Endodermal cell (in vitro differentiated cells): ENCODE data around the gene SMYD3. TPM values are rescaled to one million over a fixed set of nuclear protein-coding genes. Genes with fewer than 3 reads are reported as not detected.
A peak's percentile ranks its signal among the peaks of the same experiment; 100 is the strongest.

Experiments
- DNase-seq: peaks from one replicate; pipeline ENCODE4 v3.0.0-alpha.2; 2017
- H3K27ac ChIP-seq: 2 replicates; pipeline ENCODE4 v1.5.1; 2013; ENCODE audit warnings: mild to moderate bottlenecking, low read depth, low read length, moderate library complexity
- H3K27me3 ChIP-seq: 2 replicates; pipeline ENCODE4 v1.6.1; 2013; ENCODE audit warnings: mild to moderate bottlenecking, low read length, moderate library complexity; ENCODE audit not compliant: insufficient read depth, control insufficient read depth, poor library complexity, severe bottlenecking
- H3K36me3 ChIP-seq: 2 replicates; pipeline ENCODE4 v1.7.0; 2013; ENCODE audit warnings: mild to moderate bottlenecking, low read length, moderate library complexity; ENCODE audit not compliant: control insufficient read depth, insufficient read depth
- H3K4me1 ChIP-seq: one replicate; pipeline ENCODE4 v1.7.0; 2013; ENCODE audit warnings: low read length; ENCODE audit not compliant: control insufficient read depth, insufficient read depth
- H3K4me3 ChIP-seq: 2 replicates; pipeline ENCODE4 v1.5.1; 2013; ENCODE audit warnings: mild to moderate bottlenecking, low read length, moderate library complexity
- H3K9ac ChIP-seq: 2 replicates; pipeline ENCODE4 v1.6.1; 2013; ENCODE audit warnings: mild to moderate bottlenecking, low read length, moderate library complexity; ENCODE audit not compliant: poor library complexity, severe bottlenecking; ENCODE audit errors: extremely low read depth
- H3K9me3 ChIP-seq: 2 replicates; pipeline ENCODE4 v1.6.1; 2013; ENCODE audit warnings: mild to moderate bottlenecking, low read length, moderate library complexity; ENCODE audit not compliant: control insufficient read depth
- H3K27ac Mint-ChIP-seq: 2 replicates; pipeline ENCODE4 v1.8.0; 2020; ENCODE audit warnings: mixed read lengths
- H3K27me3 Mint-ChIP-seq: 2 replicates; pipeline ENCODE4 v1.8.0; 2021; ENCODE audit warnings: mild to moderate bottlenecking, mixed read lengths; ENCODE audit not compliant: insufficient read depth
- H3K36me3 Mint-ChIP-seq: 2 replicates; pipeline ENCODE4 v1.8.0; 2020; ENCODE audit warnings: low read depth, mixed read lengths
- H3K4me1 Mint-ChIP-seq: 2 replicates; pipeline ENCODE4 v1.8.0; 2020; ENCODE audit warnings: mixed read lengths
- H3K4me3 Mint-ChIP-seq: 2 replicates; pipeline ENCODE4 v1.8.0; 2020; ENCODE audit warnings: mild to moderate bottlenecking, moderate library complexity, mixed read lengths
- H3K9me3 Mint-ChIP-seq: 2 replicates; pipeline ENCODE4 v1.8.0; 2020; ENCODE audit warnings: mild to moderate bottlenecking, mixed read lengths
- WGBS, 2 experiments: methylation state at CpG; one replicate each; pipeline versions ENCODE4 v1.1.5 to v1.1.7; 2013; ENCODE audit warnings: missing lambda C conversion rate in 2 of 2, mixed read lengths in 1 of 2; ENCODE audit not compliant: insufficient coverage in 1 of 2, insufficient read length in 1 of 2; 5-methylcytosine and 5-hydroxymethylcytosine counted together
- total RNA-seq, 2 donors: library from RNA; stranded (reverse); fragmentation: NEBNext Ultra II Directional in 1 of 2; extraction: Animal tissue kit (Norgen Biotek cat#: 25700) in 1 of 2; gene quantifications; 2 replicates in 1 of 2; 3 replicates in 1 of 2; pipeline ENCODE4 v1.2.1, GENCODE V29; 2021
- TF ChIP-seq, protein P1 (sequence below): fragments of 200-600 bp; sonication (generic); conservative IDR thresholded peaks from 2 replicates; pipeline ENCODE4 v1.5.0; 2021; ENCODE audit warnings: antibody characterized with exemption, mild to moderate bottlenecking

The SMYD3 gene
- total RNA-seq, 2 donors from 2014 or later: 32.3 to 45.8 TPM

GRCh38 chr1:246425895-246426294 lies 81.2 kb downstream of the SMYD3 start:
- TF ChIP-seq, protein P1, sequence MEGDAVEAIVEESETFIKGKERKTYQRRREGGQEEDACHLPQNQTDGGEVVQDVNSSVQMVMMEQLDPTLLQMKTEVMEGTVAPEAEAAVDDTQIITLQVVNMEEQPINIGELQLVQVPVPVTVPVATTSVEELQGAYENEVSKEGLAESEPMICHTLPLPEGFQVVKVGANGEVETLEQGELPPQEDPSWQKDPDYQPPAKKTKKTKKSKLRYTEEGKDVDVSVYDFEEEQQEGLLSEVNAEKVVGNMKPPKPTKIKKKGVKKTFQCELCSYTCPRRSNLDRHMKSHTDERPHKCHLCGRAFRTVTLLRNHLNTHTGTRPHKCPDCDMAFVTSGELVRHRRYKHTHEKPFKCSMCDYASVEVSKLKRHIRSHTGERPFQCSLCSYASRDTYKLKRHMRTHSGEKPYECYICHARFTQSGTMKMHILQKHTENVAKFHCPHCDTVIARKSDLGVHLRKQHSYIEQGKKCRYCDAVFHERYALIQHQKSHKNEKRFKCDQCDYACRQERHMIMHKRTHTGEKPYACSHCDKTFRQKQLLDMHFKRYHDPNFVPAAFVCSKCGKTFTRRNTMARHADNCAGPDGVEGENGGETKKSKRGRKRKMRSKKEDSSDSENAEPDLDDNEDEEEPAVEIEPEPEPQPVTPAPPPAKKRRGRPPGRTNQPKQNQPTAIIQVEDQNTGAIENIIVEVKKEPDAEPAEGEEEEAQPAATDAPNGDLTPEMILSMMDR: no peak
- Histone ChIP-seq H3K9ac (no peak overlapping the region), H3K4me3 (no peak overlapping the region), H3K36me3 (no peaks in the 10 kb centered on the region), H3K27me3 (no peaks in the 10 kb centered on the region), H3K27ac (no peak overlapping the region), H3K4me1 (no peaks in the 10 kb centered on the region), H3K9me3 (peaks cover 5% of the 10 kb centered on the region)
- Mint-ChIP-seq H3K27me3 (no peaks in the 10 kb centered on the region), H3K4me1 (peaks cover 11% of the 10 kb centered on the region), H3K9me3 (no peaks in the 10 kb centered on the region), H3K4me3 (no peak overlapping the region), H3K36me3 (no peaks in the 10 kb centered on the region), H3K27ac (no peak overlapping the region)
- DNase-seq: no peak
- WGBS, 2 experiments: 80 to 93% methylated on average over 1 to 2 of the region's 3 CpGs

- TF ChIP-seq, protein P1: no peak
- WGBS, 2 experiments: 96 to 100% methylated on average over 3 to 7 of the region's 7 CpGs
- no peak for DNase-seq
Observed at GRCh38 chr1:246425139-246425794, 81.8 kb downstream of the SMYD3 start.

GRCh38 chr1:246420300-246420699 lies 86.8 kb downstream of the SMYD3 start:
- 83% methylated on average over 3 of the region's 3 CpGs; no CpG with 5 or more reads in 1 of the 2 experiments for WGBS, 2 experiments
- Histone ChIP-seq H3K27ac (no peak overlapping the region), H3K4me1 (no peaks in the 10 kb centered on the region), H3K9ac (no peak overlapping the region), H3K9me3 (peaks cover 54% of the 10 kb centered on the region), H3K4me3 (peak overlapping the region; percentile 65), H3K36me3 (no peaks in the 10 kb centered on the region), H3K27me3 (no peaks in the 10 kb centered on the region)
- H3K27ac Mint-ChIP-seq: no peak overlapping the region
- peaks cover 18% of the 10 kb centered on the region for H3K36me3 Mint-ChIP-seq
- TF ChIP-seq, protein P1: no peak
- peaks cover 41% of the 10 kb centered on the region for H3K9me3 Mint-ChIP-seq
- H3K4me1 Mint-ChIP-seq: no peaks in the 10 kb centered on the region
- no peak for DNase-seq
- no peaks in the 10 kb centered on the region for H3K27me3 Mint-ChIP-seq
- no peak overlapping the region for H3K4me3 Mint-ChIP-seq

More at GRCh38 chr1:246425139-246425794, 81.8 kb downstream of the SMYD3 start:
- H3K4me3 ChIP-seq: no peak overlapping the region
- Mint-ChIP-seq H3K27me3 (no peaks in the 10 kb centered on the region), H3K4me3 (no peak overlapping the region), H3K27ac (no peak overlapping the region), H3K36me3 (no peaks in the 10 kb centered on the region), H3K4me1 (peaks cover 11% of the 10 kb centered on the region), H3K9me3 (no peaks in the 10 kb centered on the region)
- no peaks in the 10 kb centered on the region for H3K36me3 ChIP-seq
- peaks cover 12% of the 10 kb centered on the region for H3K9me3 ChIP-seq
- no peak overlapping the region for H3K9ac ChIP-seq
- H3K27ac ChIP-seq: no peak overlapping the region
- no peaks in the 10 kb centered on the region for H3K27me3 ChIP-seq
- no peaks in the 10 kb centered on the region for H3K4me1 ChIP-seq
